ENCODE data around the gene SFXN5.

SFXN5 gene

DNA sequence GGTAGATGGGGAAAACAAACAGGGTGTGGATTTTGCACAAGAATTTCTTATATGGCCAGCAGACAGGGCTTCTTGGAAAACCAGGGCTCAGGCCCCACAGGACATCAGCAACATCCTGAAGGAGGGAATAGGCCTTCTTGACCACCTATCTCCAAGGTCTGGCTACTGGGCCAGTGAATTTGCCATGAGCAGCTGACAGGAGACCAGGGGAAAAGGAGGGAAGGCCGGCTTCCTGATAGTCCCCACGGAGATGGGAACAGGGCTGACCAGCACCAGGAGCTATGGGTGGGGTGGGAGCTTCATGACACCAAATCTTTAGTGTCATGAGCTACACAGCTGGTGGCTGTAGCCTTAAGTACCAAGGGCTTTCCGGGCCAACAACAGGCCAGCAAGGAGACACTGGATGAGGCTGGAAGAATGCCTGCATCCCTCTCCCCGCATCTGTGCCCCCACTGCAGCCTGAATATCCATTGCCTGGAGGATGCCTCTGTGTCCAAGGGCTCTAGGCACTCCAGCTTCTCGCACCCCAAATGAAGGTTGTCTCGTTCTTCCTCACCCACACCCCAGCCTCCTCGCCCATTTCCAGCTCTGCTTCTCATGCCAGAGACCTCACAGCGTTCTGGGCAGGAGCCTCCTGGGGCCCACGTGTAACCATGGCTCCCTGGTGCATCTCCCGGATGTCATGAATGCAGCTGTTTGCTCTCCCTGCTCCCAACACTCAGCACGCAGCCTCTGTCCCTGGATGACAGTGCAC is 79.4 kb downstream of the SFXN5 start:
- no peak for DNase-seq

DNA sequence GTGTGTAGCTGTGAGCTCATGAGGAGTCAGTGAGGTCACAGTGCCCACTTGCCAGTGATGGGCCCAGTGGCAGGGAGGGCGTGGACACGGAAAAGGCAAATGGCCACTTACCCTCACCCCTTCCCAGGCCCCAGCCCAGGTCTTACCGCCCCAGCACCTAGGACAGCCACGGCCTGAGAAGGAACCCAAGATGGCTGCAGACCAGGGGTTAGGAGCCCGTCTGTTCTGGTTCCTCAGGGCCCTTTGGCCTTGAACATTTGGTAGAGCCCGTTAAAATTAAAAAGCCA is 80.1 kb downstream of the SFXN5 start:
- no peak for DNase-seq

DNA sequence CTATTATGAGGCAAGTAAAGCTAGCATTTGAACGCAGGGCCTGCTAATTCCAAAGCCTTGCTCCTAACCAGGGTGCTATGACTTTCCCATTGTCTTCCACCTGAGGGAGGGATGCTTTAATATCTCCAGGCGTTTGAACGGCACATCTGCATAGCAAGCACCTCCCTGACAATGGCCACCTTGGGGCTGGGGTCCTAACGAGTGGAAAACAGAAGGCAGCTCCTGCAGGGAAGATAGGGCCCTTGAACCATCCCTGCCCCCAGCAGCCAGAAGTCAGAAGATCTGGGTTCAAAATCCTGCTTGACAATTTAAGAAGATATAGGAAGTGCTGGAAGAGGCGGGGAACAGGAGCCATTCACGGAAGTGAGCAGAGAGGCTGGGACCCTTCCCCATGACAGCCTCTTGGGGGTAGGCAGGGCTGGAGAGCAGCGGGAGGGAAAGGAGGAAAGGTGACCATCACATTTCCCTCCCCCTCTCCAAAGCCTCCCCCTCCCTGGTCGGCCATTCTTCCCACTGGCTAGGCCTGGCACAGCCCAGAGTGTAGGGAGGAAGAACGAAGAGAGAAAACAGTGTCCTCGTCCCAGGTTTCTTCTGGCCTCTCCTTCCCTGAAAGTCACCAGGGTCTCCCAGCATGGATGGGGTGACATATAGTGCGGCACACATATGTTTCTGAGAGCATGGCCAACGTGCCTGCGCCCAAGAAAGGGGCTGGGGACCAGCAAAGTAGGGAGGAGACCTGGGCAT is 80.6 kb downstream of the SFXN5 start:
- no peak for DNase-seq

DNA sequence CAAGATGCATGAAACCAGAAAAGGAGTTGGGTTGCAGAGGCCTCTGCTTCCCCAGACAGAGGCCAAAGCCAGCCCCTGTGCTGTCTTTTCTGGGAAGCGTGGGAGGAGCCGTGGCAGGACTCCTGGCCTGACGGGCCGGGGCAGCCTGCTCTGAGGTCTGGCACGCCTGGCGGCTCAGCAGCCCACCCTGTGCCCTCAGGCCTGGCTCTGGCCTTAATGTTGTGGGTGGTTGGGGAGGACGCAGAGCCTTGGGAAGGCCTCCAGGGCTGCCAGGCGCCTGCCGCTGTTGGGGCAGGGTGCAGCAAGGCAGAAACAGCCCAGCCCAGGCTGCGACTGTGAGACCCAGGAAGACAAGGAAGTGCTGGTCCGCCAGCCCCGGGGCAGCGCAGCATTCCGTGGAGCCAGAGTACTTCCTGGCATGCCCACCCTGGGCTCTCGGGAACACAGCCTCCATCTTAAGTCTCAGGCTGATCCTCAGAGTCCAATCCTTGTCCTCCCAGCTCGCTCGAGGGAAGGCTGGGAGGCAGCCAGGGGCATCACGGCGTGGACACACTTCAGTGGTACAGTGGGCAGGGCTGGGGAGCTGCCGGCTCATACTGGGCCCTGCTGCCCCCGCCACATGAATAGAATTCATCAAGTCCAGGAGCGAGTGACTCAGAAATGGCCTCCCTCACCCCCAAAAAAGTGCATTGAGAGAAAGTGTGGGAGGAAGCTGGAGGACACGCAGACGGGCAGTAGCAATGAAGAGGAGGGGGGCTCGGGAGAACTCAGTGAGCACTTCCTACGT is 81.5 kb downstream of the SFXN5 start:
- no peak for DNase-seq

DNA sequence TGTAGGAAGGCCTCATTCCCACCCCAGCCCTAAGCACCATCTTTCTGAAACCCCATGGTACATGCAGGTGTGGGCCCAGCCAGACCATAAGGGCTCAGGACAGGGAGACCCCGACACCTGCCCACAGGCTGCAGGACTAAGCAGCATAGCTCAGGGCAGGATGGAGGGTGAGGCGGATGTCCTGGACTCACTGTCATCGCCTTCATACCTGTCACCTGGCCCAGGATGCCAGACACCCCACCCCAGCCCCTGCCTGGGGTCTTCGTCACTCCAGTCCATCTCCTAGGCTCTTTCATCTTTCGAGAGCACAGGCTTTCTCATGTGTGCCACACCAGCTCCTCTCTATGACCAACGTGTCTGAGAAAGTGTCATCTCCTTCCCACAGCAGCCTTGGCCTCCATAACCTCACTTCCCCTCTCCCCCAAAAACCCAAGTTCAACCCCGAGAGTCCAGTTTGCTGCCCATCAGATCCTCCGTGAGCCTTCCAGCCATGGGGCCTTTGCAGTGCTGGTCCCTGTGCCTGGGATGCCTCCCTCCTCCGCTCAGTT is 82.7 kb downstream of the SFXN5 start:
- DNase-seq = no peak

DNA sequence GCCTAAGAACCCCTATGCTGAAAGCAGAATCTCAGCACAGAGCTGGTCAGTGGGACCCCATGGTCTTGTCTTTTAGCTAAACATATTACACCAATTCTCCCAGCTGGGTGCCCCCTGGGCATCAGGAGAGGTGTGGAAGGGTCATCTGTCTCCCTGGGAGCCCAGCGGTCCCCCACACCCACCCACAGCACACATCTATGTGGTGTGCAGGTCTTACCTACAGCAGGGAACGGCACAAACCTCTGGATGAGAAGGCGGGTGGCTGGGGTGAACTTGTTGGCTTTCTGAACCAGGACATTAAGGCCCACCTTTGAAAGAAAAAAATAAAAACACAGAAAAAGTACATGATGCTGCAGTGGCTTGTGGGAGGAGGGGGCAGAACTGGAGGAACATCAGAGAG is 83.5 kb downstream of the SFXN5 start:
- no peak for DNase-seq

DNA sequence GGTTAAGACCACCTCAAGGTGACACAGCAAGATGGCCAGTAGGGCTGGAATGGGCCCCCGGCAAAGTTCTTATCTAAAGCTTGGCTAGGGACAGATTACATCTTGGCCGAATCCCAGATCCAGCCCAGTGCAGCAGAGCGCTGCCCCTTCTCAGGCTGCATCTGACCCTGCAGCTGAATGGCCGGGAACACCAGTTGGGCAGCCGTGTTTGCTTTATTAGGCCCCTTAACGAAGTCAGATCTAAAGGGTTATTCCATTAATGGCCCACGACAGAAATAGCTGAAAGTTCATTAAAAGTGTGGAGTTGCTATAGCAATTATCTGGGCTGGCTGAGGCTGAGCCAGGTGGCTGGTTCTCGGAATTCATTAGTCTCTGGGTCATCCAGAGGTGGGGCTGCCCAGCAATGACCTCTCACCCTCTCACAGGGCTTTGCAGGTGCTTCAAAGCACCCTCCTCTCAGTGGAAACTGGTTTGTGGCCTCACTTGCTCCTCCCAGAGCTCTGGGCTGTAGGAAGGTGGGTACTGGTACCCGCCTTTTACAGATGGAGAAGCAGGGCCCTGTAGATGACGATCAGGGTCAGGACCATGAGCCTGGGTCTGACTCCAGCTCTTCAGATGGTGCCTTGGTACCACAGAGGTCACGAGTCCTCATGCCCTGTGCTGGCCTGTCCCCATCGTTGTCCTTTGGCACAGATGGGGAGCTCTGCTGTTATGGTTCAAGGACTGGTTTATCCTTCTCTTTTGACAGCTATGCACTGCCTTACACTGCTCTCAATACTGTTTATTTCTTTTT is 85.4 kb downstream of the SFXN5 start:
- DNase-seq = no peak

DNA sequence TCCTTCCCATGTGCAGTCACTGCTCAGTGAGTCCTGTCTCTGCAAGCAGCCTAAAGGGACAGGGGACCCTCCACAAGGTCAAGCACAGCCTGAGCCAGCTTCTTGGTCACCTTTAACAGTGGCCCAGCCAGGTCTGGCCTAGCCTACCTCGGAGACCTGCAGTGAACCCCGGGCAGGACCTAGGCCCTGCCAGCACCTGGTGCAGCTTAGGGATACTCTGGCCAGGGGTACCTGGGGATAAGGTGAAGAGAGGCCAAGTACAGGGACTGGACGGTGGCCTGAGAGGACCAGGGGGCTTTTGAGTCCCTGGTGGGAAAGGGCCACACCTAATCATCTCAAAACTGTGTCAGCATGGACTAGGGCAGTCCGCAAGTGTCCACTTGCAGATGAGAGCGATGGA is 86.4 kb downstream of the SFXN5 start:
- DNase-seq = no peak

DNA sequence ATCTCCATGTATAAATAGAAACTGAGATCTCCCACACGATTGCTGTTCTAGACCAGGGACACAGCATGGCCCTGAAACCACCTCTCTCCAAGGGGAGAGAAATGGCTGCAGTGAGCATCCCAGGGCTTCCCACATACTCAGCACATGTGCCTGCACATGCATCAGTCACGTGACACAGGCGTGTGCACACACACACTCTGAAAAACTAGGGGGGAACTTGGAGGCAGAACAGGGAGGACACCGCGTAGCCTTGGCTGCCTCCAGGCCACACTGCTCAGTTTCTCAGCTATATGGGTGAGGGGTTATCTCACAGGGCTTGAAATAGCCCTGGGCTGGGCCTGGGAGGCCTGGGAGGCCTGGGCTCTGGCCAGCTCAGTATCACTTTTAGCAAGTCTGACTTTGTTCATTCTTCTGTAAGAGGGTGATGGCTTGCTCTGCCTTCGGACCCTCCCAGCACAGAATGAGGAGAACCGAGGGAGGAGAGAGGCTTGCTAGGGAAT is 87.3 kb downstream of the SFXN5 start:
- DNase-seq = no peak

DNA sequence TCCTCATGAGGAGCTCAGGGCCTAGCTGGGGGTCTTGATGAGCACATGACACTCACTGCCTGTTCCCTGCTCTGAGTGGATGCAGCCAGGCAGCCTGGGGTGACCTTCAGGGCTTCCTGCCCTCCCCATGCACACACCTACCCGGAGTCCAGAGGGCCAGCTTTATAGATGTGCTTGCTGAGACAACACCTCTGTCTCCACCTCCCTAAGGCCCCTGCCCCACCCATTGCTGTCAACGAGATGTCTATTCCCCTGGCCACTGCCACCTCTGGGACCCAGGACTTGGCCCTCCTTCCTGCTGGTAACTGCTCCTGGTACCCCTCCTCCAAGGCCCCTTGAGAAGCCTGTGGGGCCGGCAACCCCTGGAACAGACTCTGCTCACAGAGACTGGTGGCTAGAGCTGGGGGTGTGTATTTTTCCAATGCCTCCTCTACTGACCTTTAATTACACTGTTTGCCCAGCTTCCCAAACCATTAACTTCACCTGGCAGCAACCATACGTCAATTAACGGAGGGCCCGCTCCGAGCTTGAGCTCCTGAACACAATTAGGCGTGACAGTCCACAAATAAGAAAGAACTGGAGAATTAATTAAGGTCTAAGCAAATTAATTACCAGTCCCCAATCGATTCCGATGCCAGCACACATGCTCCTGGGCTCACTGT is 87.9 kb downstream of the SFXN5 start:
- DNase-seq = no peak

DNA sequence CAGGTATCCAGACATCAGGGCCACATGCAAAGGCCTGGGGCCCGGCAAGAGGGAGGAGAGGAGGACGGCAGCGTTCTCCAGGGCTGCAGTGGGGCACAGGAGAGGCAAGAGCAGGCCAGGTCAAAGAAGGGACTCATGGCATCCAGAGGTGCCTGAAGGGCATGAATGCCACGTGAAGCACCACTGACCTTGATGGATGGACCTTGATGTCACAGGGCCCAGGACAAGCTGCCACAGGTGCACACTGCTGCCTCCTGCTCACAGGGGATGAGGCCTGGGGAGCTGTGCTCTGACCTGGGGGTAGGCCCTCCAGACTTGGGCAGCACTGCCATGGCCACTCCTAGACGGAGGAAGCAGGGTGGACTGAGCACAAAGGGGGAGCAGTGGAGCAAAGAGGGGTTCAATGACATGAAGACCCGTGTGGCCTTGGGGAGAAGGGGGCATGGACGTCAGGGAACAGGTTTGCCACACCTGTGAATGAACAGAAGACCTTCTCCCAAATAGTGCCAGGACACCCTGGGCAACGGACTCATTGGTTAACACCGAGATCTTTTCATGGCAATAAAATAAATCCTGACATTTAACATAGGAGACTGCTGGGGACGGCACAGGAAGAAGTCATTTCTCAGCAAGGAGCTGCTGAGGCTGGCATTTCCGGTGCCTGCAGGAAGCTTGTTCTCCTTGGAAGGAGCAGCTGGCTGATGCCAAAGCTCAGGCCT is 88.6 kb downstream of the SFXN5 start:
- no peak for DNase-seq

DNA sequence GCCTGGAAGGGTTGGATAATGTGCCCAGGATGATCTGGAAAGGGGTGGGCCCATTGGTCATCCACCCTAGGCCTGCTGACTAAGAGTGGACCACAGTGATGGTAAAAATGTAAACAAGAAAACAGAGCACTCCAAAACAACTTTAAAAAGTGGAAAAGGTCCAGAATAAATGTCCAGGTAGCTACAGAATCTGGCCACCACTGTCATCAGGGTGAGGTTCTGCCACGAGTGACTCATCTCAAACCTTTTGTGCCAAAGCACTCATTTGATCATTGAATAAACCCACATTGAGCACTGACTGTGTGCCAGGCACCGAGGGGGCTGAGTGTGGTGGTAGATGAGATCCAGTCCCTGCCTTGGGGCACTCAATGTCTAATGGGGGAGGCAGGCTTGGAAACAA is 89.3 kb downstream of the SFXN5 start:
- no peak for DNase-seq

DNA sequence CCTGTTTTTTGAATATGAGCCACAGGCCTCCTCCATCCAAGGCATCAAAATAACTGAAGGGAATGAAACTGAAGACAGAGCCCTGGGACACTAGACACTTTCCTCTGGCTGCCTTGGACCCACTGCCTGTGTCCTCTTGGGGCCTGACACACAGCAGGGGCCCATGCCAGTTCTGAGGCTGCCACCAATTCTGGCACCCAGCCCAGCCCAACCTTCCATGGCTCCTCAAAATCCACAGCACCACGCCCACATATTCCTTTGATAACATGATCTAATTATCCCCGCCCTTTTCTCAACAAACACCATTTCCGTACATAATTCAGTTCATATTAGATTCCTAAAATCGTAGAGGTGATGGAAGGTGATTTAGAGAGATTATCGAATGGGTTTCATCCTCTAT is 90.0 kb downstream of the SFXN5 start:
- DNase-seq = no peak

DNA sequence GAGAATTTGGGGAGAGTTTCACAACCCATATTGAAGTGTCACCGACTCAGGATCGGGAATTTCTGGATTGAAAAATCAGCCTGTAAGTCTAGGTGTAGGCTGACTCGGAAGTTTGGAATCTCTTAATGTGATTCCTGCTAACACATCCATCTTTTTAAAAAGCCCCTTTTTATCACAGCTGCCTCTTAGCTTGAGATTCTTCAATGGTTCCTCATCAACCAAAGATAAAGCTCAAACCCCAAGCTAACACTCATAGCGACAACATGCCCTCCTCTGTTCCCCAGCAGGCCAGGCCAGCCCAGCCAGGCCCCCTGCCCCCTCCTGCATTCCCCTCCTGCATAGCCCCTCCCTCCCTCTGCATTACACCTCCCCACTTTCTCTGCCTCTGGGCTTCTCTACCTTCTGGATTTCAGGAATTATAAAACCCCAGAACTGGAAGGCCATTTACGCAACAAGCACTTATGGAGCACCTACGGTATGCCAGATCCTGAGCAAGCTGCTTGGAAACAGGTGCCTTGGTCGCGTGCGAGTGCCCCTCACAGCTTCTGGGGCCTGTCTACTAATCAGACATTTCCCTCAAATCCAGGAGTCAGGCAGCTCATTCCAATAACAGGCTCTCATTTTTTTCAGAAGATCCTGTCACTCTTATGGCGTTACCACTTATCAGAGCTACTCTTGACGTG is 90.8 kb downstream of the SFXN5 start:
- no peak for DNase-seq

DNA sequence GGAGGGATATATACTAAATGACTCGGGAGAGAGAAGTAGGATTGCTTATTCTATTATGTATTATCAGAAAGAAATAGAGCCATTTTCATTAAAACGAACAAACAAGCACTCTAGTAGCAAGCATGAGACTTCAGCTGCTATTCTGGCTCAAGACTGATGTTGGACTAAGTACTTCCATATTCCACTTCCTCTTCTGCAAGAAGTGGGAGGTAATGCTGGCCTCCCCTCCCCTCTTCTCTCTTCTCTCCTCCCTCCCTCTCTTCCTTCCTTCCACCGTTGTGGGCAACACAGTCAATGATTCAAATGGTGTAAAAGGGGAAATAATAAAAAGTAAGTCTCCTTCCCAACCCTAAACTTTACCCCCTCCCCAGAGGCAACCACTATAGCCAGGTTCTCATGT is 91.6 kb downstream of the SFXN5 start:
- DNase-seq = peak; percentile 24

DNA sequence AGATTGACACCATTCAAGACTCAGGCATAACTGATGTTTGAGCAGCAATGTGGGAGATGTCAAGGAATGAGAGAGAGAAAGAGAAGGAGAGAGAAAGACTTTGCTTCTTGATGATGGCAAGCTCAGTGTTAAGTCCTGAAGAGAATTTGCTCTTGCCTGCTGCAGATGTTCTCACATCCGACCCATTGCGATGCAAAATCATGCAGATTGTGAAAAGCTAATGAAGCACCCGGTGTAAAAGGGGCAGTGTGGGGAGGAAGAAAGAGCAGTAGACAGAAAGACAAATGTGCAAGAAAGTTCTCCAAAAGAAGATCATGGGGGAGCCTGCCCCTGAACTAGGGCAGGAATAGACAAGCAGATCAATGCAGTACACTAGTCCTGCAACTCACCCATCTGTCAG is 96.5 kb downstream of the SFXN5 start:
- DNase-seq = no peak

DNA sequence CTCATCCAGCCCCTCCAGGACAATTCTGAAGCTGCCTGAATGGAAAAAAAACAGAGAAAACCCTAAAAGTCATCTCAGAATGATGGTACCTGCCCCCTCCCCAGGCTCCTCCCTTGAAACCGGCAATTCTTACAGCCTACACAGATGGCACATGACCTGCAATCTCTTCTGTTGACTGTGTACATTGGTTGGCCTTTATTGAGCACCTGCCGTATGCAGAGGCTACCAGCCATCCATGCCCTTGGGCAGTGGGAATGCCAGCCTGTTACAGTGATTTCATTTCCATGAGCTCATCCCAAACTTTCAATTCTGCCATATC is 97.1 kb downstream of the SFXN5 start:
- DNase-seq = no peak

DNA sequence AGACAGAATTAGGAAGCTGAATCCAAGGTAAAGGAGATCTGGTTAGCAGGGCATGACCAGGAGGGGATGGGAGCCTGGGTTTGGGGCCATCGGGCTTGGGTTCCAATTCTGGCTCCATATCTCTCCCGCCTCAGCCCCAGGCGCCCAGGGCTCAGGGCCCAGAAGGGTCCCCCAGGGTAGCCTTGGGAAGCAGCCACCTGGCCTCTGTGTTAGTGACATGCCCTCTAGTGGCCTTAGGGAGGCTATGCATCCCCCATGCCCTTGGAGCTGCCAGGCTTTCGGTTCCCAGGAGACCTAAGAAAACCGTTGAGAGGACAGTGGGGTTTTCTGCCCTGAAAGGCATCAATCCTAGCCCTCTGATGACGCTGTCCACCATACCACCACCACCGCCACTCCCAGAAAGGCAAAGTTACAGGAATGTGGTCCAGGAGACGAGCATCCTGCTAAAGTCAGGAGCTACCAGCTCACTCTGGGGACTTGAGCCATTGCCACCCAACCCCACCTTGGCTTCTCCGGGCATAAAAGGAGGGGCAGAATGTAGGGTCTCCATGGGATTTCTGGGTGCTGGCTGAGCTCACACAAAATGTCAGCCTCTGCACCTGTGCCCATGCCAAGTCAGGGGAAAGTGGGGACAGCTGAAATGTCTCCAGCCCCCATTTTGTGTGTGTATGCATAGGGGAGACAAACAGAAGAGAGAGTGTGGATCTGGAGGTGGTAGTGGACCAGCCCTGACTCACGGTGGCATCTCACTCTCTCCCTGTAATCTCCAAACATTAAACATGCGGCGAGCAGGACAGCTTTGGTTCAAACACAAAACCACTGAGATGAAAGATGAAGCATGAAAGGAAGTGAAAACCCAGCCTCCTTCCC is 97.7 kb downstream of the SFXN5 start:
- no peak for DNase-seq

DNA sequence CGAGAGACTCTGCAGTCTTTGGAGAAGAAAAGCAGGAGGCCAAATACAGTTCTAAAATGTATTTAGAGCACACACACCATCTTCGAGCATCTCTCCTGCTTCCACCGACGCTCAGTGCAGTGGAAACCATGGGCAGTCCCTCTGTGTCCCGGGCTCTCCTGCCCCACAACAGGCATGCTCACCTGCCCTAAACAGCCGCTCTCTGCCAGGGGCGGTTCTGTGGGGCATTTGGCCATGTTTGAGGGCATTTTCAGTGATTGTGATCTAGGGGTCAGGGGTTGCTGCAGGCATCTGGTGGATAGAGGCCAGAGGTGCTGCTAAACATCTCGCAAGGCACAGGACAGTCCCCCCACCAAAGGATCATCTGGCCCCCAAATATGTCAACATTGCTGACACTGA is 98.4 kb downstream of the SFXN5 start:
- no peak for DNase-seq
